GM20000 (cell line): ENCODE data around the gene DISP2.

Experiments
- DNase-seq: peaks from one replicate; pipeline ENCODE4 v3.0.0; 2012; ENCODE audit warnings: low spot score
- CTCF ChIP-seq: IDR thresholded peaks from 2 replicates; pipeline ENCODE4 v1.5.1; 2012; ENCODE audit warnings: mild to moderate bottlenecking, control low read depth; ENCODE audit errors: extremely low read depth, missing control alignments

The DISP2 gene

GRCh38 chr15:40427188-40427587 is 69.2 kb downstream of the DISP2 start:
- no peak for DNase-seq
- TF ChIP-seq CTCF, result no peak

DNA sequence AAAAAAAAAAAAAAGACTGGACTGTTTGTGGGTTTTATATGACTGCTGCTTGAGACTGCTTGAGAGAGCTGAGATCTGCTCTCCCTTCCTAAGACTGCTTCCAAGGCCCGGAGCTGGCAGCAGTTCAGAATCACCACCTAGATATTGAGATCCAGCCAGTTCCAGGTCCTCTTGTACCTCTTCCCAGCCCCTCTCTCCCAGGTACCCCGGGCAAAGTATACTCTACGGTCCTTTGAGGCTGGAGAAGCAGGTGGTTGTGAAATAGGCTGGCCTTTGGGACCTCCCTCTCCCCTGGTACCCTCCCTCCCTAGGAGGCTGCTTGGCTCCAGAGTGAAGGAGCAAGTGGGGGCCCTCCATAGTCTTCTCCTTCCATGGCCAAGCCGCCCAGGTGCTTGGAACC is 70.2 kb downstream of the DISP2 start:
- TF ChIP-seq CTCF, result no peak
- DNase-seq, result no peak
